ENCODE measurements around the gene RAP1A.

DNA sequence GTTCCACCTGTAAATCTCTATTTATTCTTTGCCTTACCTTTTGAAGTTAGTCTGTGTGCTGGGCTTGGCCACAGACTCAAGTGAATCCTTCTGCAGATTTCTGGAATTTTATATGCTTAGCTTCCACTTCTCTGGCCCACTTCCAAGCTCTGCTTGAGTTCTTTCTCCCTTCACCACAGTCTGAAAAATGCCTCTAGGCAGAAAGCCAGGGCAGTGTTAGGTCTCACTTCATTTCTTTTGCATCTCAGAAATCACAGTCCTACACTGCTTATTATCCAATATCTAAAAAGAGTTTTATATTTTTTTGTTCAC, 70.7 kb downstream of the RAP1A start:
- TF ChIP-seq GATA3 (IDR thresholded peaks at IDR 0.05; ENCODE audit: low read depth, low read length): no peak
- no peak for TF ChIP-seq GATA2 (IDR thresholded peaks at IDR 0.05; ENCODE audit: low read depth, low read length)
